Sigmoid colon (tissue), 7 donors: ENCODE data around the gene GRAMD4. TPM values are rescaled to one million over a fixed set of nuclear protein-coding genes. Genes with fewer than 3 reads are reported as not detected.
A peak's percentile ranks its signal among the peaks of the same experiment; 100 is the strongest.

Experiments used
- DNase-seq: peaks from one replicate; pipeline ENCODE4 v3.0.0-alpha.2; 2019
- H3K27ac ChIP-seq, 4 donors: fragments of 200-600 bp; sonication (generic); one replicate each; pipeline ENCODE4 v1.5.1; 2016 to 2019; ENCODE audit warnings: mild to moderate bottlenecking in 1 of 4
- H3K27me3 ChIP-seq, 3 donors: fragments of 200-600 bp; sonication (generic); one replicate each; pipeline ENCODE4 v1.5.1; 2019; ENCODE audit warnings: mild to moderate bottlenecking in 1 of 3
- H3K36me3 ChIP-seq, 4 donors: fragments of 200-600 bp; sonication (generic); one replicate each; pipeline ENCODE4 v1.5.1; 2016 to 2019
- H3K4me1 ChIP-seq, 4 donors: fragments of 200-600 bp; sonication (generic); one replicate each; pipeline ENCODE4 v1.5.1; 2017 to 2019
- H3K4me3 ChIP-seq, 4 donors: fragments of 200-600 bp; sonication (generic); one replicate each; pipeline ENCODE4 v1.5.1; 2017 to 2019; ENCODE audit warnings: mild to moderate bottlenecking in 2 of 4, moderate library complexity in 1 of 4
- H3K9me3 ChIP-seq, 4 donors: fragments of 200-600 bp in 3 of 4; sonication (generic) in 3 of 4; one replicate each; pipeline versions ENCODE4 v1.5.1 to v1.6.1; 2013 to 2019
- EP300 ChIP-seq, 4 donors: sonication (generic); formaldehyde crosslinking; IDR thresholded peaks; one replicate each; pipeline ENCODE4 v1.6.1; 2017; ENCODE audit warnings: antibody characterized with exemption in 4 of 4
- POLR2A ChIP-seq, 2 donors: fragments of 450-650 bp; IDR thresholded peaks; one replicate each; pipeline ENCODE4 v1.6.1; 2016; ENCODE audit warnings: antibody characterized with exemption in 2 of 2, mild to moderate bottlenecking in 2 of 2, moderate library complexity in 2 of 2
- POLR2AphosphoS5 ChIP-seq, 4 donors: sonication (generic); formaldehyde crosslinking; IDR thresholded peaks; one replicate each; pipeline ENCODE4 v1.6.1; 2017; ENCODE audit warnings: antibody characterized with exemption in 4 of 4
- WGBS, 2 donors: extraction: QIAGEN DNeasy Blood & Tissue Kit; methylation state at CpG; one replicate each; pipeline ENCODE4 v1.1.7; 2013; 5-methylcytosine and 5-hydroxymethylcytosine counted together
- intact Hi-C: fragments of 100-400 bp; cut with DNase I; formaldehyde crosslinking; loops from one replicate; pipeline ENCODE4 v1.15.1; 2023
- polyA plus RNA-seq, 3 donors: library from polyadenylated mRNA; stranded (reverse); fragments of 200-250 nt; gene quantifications; one replicate each; pipeline ENCODE4 v1.2.3, GENCODE V29; 2013
- total RNA-seq, 4 donors: library from RNA; depleted of rRNA; stranded (reverse); fragments of >200 nt; gene quantifications; one replicate each; pipeline ENCODE4 v1.1.0, GENCODE V29; 2016
- TF ChIP-seq, protein P1 (sequence below), 4 experiments: fragments of 450-650 bp in 3 of 4; fragments of 200-600 bp in 1 of 4; IDR thresholded peaks; one replicate each; pipeline ENCODE4 v1.5.1; 2016 to 2019; ENCODE audit warnings: antibody characterized with exemption in 4 of 4, mild to moderate bottlenecking in 3 of 4, moderate library complexity in 2 of 4
- donor health status: healthy with polysubstance abuse.
- donor health status: Bipolar disorder and iron deficiency.
- donor health status: healthy.

The GRAMD4 gene
- total and polyA plus RNA-seq, 7 donors, result 11.6 to 57.2 (median 23.5) TPM

- Histone ChIP-seq H3K9me3 (no peaks in the 10 kb centered on the region), H3K4me1 (peaks cover 0 to 18% (median 16%) of the 10 kb centered on the region in 4 donors), H3K36me3 (no peaks in the 10 kb centered on the region), H3K4me3 (no peak overlapping the region), H3K27me3 (no peaks in the 10 kb centered on the region), H3K27ac (no peak overlapping the region)
- TF ChIP-seq POLR2A (IDR thresholded peaks at IDR 0.05) (no peak), POLR2AphosphoS5 (IDR thresholded peaks at IDR 0.05) (no peak), EP300 (IDR thresholded peaks at IDR 0.05) (no peak)
- TF ChIP-seq, protein P1, sequence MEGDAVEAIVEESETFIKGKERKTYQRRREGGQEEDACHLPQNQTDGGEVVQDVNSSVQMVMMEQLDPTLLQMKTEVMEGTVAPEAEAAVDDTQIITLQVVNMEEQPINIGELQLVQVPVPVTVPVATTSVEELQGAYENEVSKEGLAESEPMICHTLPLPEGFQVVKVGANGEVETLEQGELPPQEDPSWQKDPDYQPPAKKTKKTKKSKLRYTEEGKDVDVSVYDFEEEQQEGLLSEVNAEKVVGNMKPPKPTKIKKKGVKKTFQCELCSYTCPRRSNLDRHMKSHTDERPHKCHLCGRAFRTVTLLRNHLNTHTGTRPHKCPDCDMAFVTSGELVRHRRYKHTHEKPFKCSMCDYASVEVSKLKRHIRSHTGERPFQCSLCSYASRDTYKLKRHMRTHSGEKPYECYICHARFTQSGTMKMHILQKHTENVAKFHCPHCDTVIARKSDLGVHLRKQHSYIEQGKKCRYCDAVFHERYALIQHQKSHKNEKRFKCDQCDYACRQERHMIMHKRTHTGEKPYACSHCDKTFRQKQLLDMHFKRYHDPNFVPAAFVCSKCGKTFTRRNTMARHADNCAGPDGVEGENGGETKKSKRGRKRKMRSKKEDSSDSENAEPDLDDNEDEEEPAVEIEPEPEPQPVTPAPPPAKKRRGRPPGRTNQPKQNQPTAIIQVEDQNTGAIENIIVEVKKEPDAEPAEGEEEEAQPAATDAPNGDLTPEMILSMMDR (IDR thresholded peaks at IDR 0.05), result no peak
- intact Hi-C loops, result no loop called here
- no peak for DNase-seq
- WGBS, 2 donors, result 89 to 94% methylated on average over 11 of the region's 11 CpGs
Measured at GRCh38 chr22:46589871-46590271, 30.3 kb upstream of the GRAMD4 start.

- peaks cover 0 to 16% (median 14%) of the 10 kb centered on the region in 4 donors for H3K4me1 ChIP-seq
- no peak for DNase-seq
Measured at GRCh38 chr22:46590334-46590733, 29.9 kb upstream of the GRAMD4 start.

DNA sequence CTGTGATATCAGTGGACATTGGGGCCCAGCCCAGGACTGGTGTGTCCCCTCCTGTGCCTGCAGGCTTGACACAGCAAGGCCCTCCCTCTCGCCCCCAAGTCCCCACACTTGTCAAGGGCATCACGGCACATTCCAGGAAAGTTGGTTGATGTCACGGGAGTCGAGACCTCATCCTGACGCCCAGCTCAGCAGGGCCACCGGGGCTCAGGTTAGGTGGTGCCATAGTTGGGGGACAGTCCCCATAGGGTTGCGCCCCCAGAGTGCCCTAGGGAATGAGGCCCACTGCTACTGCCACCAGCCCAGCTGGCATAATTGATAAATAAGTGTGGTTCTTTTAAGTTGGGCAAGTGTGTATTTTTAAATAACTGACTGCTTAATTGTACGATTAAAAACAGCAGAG, 28.3 kb upstream of the GRAMD4 start:
- no peak for TF ChIP-seq POLR2A (IDR thresholded peaks at IDR 0.05)
- no peak for TF ChIP-seq POLR2AphosphoS5 (IDR thresholded peaks at IDR 0.05)
- no peak for TF ChIP-seq EP300 (IDR thresholded peaks at IDR 0.05)
- TF ChIP-seq, protein P1 (IDR thresholded peaks at IDR 0.05), result no peak
- Histone ChIP-seq H3K4me1 (peaks cover 0 to 16% (median 14%) of the 10 kb centered on the region in 4 donors), H3K36me3 (no peaks in the 10 kb centered on the region), H3K27me3 (no peaks in the 10 kb centered on the region), H3K9me3 (no peaks in the 10 kb centered on the region), H3K27ac (peak overlapping the region; percentile 27 to 65 (median 61)), H3K4me3 (no peak overlapping the region)
- 79 to 85% methylated on average over 8 of the region's 8 CpGs for WGBS, 2 donors
- intact Hi-C loops, result no loop called here
- DNase-seq, result no peak

More at GRCh38 chr22:46590334-46590733, 29.9 kb upstream of the GRAMD4 start:
- 62 to 87% methylated on average over 11 of the region's 11 CpGs for WGBS, 2 donors
- intact Hi-C loops, result no loop called here
- Histone ChIP-seq H3K4me3 (no peak overlapping the region), H3K27ac (no peak overlapping the region), H3K27me3 (no peaks in the 10 kb centered on the region), H3K36me3 (no peaks in the 10 kb centered on the region), H3K9me3 (no peaks in the 10 kb centered on the region)
- no peak for TF ChIP-seq POLR2AphosphoS5 (IDR thresholded peaks at IDR 0.05)
- no peak for TF ChIP-seq EP300 (IDR thresholded peaks at IDR 0.05)
- TF ChIP-seq POLR2A (IDR thresholded peaks at IDR 0.05), result no peak
- TF ChIP-seq, protein P1 (IDR thresholded peaks at IDR 0.05), result no peak

- Histone ChIP-seq H3K27ac (peak overlapping the region; percentile 27 to 65 (median 61)), H3K36me3 (no peaks in the 10 kb centered on the region), H3K9me3 (no peaks in the 10 kb centered on the region), H3K4me3 (peak overlapping the region in 1 of 4 donors; percentile 6), H3K27me3 (no peaks in the 10 kb centered on the region), H3K4me1 (peaks cover 0 to 13% (median 13%) of the 10 kb centered on the region in 4 donors)
- peak; percentile 70 for DNase-seq
- TF ChIP-seq, protein P1 (IDR thresholded peaks at IDR 0.05), result no peak
- TF ChIP-seq POLR2A (IDR thresholded peaks at IDR 0.05) (no peak), EP300 (IDR thresholded peaks at IDR 0.05) (no peak), POLR2AphosphoS5 (IDR thresholded peaks at IDR 0.05) (no peak)
- WGBS, 2 donors, result 33 to 66% methylated on average over 13 of the region's 13 CpGs
- intact Hi-C loops, result no loop called here
Measured at GRCh38 chr22:46592390-46592872, 27.8 kb upstream of the GRAMD4 start.

DNA sequence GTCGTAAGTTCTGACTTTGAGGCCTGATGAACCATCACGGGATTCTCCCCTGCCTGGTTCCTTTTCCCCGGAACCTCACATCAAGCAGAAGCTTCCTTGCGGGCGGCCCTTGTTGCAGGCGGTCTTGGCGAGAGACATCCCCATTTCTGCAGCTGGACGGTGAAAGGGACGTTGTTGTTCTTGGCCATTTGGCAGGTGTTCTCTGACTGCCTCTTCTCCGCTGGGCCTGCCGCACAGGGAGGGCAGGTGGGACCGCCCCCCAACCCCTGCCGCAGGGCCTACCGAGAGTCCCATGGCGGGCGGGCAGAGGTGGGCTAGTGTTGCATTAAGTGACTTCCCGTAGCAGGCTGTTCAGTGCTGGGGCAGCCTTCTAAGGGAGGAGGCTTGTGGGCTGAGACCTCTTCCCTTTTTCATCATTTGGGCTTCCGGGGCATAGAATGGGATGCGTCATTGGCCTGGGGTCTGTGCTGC, 26.9 kb upstream of the GRAMD4 start:
- no peaks in the 10 kb centered on the region for H3K27me3 ChIP-seq
- no peak overlapping the region for H3K4me3 ChIP-seq
- H3K36me3 ChIP-seq, result no peaks in the 10 kb centered on the region
- H3K9me3 ChIP-seq, result no peaks in the 10 kb centered on the region
- intact Hi-C loops, result no loop called here
- WGBS, 2 donors, result 65 to 90% methylated on average over 19 of the region's 19 CpGs
- peak; percentile 71 for DNase-seq
- TF ChIP-seq POLR2A (IDR thresholded peaks at IDR 0.05) (no peak), POLR2AphosphoS5 (IDR thresholded peaks at IDR 0.05) (peak in 3 of 4 donors; percentile 41 to 52 (median 47))
- peak overlapping the region; percentile 55 to 65 (median 61) for H3K27ac ChIP-seq
- peaks cover 0 to 9% (median 4%) of the 10 kb centered on the region in 4 donors for H3K4me1 ChIP-seq
